Dermis microvascular lymphatic vessel endothelial cell (primary cell): ENCODE measurements around the gene MAGEA9B. TPM values are rescaled to one million over a fixed set of nuclear protein-coding genes. Genes with fewer than 3 reads are reported as not detected.
"Not testable (repeated sequence)": the region's sequence is repeated elsewhere in the genome, so short reads cannot be mapped to it uniquely, and the experiment has no call there.

Experiments used
- DNase-seq, 2 donors: peaks; one replicate each; pipeline versions ENCODE4 v3.0.0 to v3.0.0-alpha.2; 2010; ENCODE audit warnings: low read depth in 2 of 2
- total RNA-seq: library from RNA; depleted of rRNA; stranded (reverse); fragments of >200 nt; gene quantifications from 2 replicates; pipeline ENCODE4 v1.2.1, GENCODE V29; 2014

The MAGEA9B gene
- total RNA-seq, 1 donor from 2014 or later: not detected

- peak; percentile 78 to 91 for DNase-seq
These were observed 47.8 kb downstream of the MAGEA9B start for GRCh38 chrX:149539283-149540130.

GRCh38 chrX:149537474-149537873, 49.8 kb downstream of the MAGEA9B start:
- DNase-seq: not testable (repeated sequence)

GRCh38 chrX:149534926-149535602, 52.2 kb downstream of the MAGEA9B start:
- not testable (repeated sequence) for DNase-seq

DNA sequence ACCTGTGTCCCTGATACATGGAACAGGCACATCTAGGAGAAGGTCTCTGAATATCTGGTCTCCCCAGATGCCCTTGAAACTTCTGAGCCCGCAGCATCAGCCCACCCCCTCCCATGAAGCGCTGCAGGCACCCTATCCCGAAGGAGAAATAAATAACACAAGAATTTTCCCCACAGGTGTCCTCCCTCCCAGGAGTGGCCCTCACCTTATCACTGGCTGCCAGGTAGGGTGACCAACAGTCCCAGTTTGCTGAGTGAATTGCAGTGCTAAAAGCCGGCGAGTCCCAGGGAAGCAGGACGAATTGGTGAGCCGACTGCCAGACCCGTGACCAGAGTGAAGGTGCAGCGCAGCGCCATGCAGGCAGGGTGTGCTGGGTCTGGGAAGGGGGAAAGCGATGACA, 53.3 kb downstream of the MAGEA9B start:
- not testable (repeated sequence) for DNase-seq

GRCh38 chrX:149532868-149533267, 54.4 kb downstream of the MAGEA9B start:
- not testable (repeated sequence) for DNase-seq

Other genes with a start within 250 kb of the MAGEA9B start
- gene IDS, start 82.2 kb downstream of the MAGEA9B start, total RNA-seq: 12.8 and 25.7 TPM in 2 replicates
- 13.8 and 13.9 TPM in 2 replicates for gene EOLA1, start 46.4 kb downstream of the MAGEA9B start, total RNA-seq
- not detected in 2 replicates for gene HSFX3, start 37.5 kb downstream of the MAGEA9B start, total RNA-seq
- 0.25 and 0.26 TPM in 2 replicates for gene HSFX2, start 7.9 kb upstream of the MAGEA9B start, total RNA-seq
- gene TMEM185A, start 44.3 kb upstream of the MAGEA9B start, total RNA-seq: 16.9 and 21.2 TPM in 2 replicates
- gene MAGEA11, start 124.6 kb upstream of the MAGEA9B start, total RNA-seq: not detected in 2 replicates
- 0.26 and 0.63 TPM in 2 replicates for gene HSFX1, start 186.6 kb upstream of the MAGEA9B start, total RNA-seq
- gene MAGEA9, start 194.5 kb upstream of the MAGEA9B start, total RNA-seq: not detected in 2 replicates